Right lobe of liver (tissue), 4 donors: ENCODE data around the gene PCK2.

ENCODE experiments used
- CTCF ChIP-seq, 4 donors: fragments of 200-600 bp in 3 of 4; fragments of 450-650 bp in 1 of 4; IDR thresholded peaks; one replicate each; pipeline versions ENCODE4 v1.5.1 to v1.8.0; 2016 to 2022; ENCODE audit warnings: antibody characterized with exemption in 4 of 4, mild to moderate bottlenecking in 2 of 4
- POLR2A ChIP-seq: fragments of 450-650 bp; IDR thresholded peaks from one replicate; pipeline ENCODE4 v1.6.1; 2017; ENCODE audit warnings: antibody characterized with exemption, mild to moderate bottlenecking
- donor health status: DM: no; HTN: no; CAD: no.
- donor health status: DM: no; HTN: no; CAD: no.
- donor health status: DM: no; HTN: yes; CAD: no.

- TF ChIP-seq POLR2A = no peak
- no peak for TF ChIP-seq CTCF (IDR thresholded peaks at IDR 0.05)
Observed at GRCh38 chr14:24062216-24062980, 31.7 kb upstream of the PCK2 start.
